Measurements from ENCODE around the gene STIM2. TPM values are rescaled to one million over a fixed set of nuclear protein-coding genes. Genes with fewer than 3 reads are reported as not detected.
A peak's percentile ranks its signal among the peaks of the same experiment; 100 is the strongest.

STIM2 gene
- total and polyA plus RNA-seq, 10 of the 15 experiments (the other 5 are each of a cell fraction or from before 2014, with no cell fraction given) = 4.7 to 41.5 (median 16.9) TPM

GRCh38 chr4:26857278-26858034, 3.2 kb upstream of the STIM2 start (continued):
- TF ChIP-seq WRNIP1 (IDR thresholded peaks at IDR 0.05; ENCODE audit: borderline replicate concordance, low read depth, low read length) (no peak), E4F1 (IDR thresholded peaks at IDR 0.05; ENCODE audit: borderline replicate concordance, partially characterized antibody) (no peak), SUPT20H (IDR thresholded peaks at IDR 0.05; ENCODE audit: borderline replicate concordance, control insufficient read depth, low read depth, low read length) (no peak), GABPA (IDR thresholded peaks at IDR 0.05; ENCODE audit: low read depth) (peak; percentile 50; the same call in 1 of the 2 replicates), SUZ12 (IDR thresholded peaks at IDR 0.05; ENCODE audit: unreplicated experiment) (no peak)

- RAD21 ChIA-PET (ENCODE audit: unreplicated experiment) = interaction anchor here (1.1 to 2.5 kb wide), 9 partner anchors 10 to 151 kb away, joined by 3 to 14 read pairs (median 6); no protein-coding TSS in a partner anchor
- Histone ChIP-seq H3K4me3 (peak overlapping the region; percentile 83), H2AFZ (ENCODE audit: control insufficient read depth, low read depth, low read length) (peak overlapping the region; percentile 95), H3K27ac (ENCODE audit: control insufficient read depth, insufficient read depth) (peak overlapping the region; percentile 48), H3K4me1 (ENCODE audit: control insufficient read depth, insufficient read depth, low read length) (peaks cover 17% of the 10 kb centered on the region), H4K20me1 (ENCODE audit: control insufficient read depth, insufficient read depth) (no peaks in the 10 kb centered on the region; the same call in 1 of the 2 replicates), H3K9ac (ENCODE audit: control insufficient read depth, insufficient read depth, low read length) (peak overlapping the region; percentile 86), H3K27me3 (replicated peaks in 1 of 2; ENCODE audit: control insufficient read depth in 2 of 2, insufficient read depth in 2 of 2, low read length in 1 of 2) (no peaks in the 10 kb centered on the region), H3K36me3 (ENCODE audit: control insufficient read depth in 2 of 2, insufficient read depth in 2 of 2, low read length in 1 of 2) (no peaks in the 10 kb centered on the region), H3K79me2 (ENCODE audit: control insufficient read depth, insufficient read depth, low read length) (peaks cover 23% of the 10 kb centered on the region), H3K4me2 (ENCODE audit: control insufficient read depth, insufficient read depth) (peak overlapping the region; percentile 100), H3K9me3 (replicated peaks; ENCODE audit: control insufficient read depth, insufficient read depth, low read length) (no peaks in the 10 kb centered on the region)
- no peak for DNase-seq (ENCODE audit: low read depth, low spot score)
- no peak for ATAC-seq
- no peak for TF ChIP-seq E4F1 (IDR thresholded peaks at IDR 0.05; ENCODE audit: borderline replicate concordance, partially characterized antibody)
- no peak for TF ChIP-seq NR2F1 (conservative IDR thresholded peaks at IDR 0.05)
- no peak for TF ChIP-seq ASH2L (IDR thresholded peaks at IDR 0.05; ENCODE audit: borderline replicate concordance, low read depth)
- TF ChIP-seq EGR1 (IDR thresholded peaks at IDR 0.05; ENCODE audit: borderline replicate concordance in 1 of 2, low read depth in 2 of 2, low read length in 2 of 2) = 0 out of 3 replicates have a peak, but pooled peaks of 1 of the 2 experiments have one; percentile 4
- POLR2A ChIA-PET = interaction anchor here (0.8 to 4.1 kb wide), 11 partner anchors 8 to 161 kb away, joined by 3 to 31 read pairs (median 4); no protein-coding TSS in a partner anchor
- no TSS peak for BruUV-seq (replicated peaks)
- CTCF ChIA-PET = interaction anchor here (1.0 to 1.6 kb wide), 5 partner anchors 9 to 152 kb away, joined by 3 to 5 read pairs (median 3); no protein-coding TSS in a partner anchor
- FAIRE-seq = no peak
- SMC1A ChIA-PET (ENCODE audit: uncharacterized antibody, unreplicated experiment) = interaction anchor here (0.8 to 4.2 kb wide), 9 partner anchors 9 to 152 kb away, joined by 3 to 27 read pairs (median 5); no protein-coding TSS in a partner anchor
- under 1% methylated on average over 17 of the region's 17 CpGs for WGBS (ENCODE audit: insufficient coverage, insufficient replicate concordance, low lambda C conversion rate, missing lambda C conversion rate)
- intact Hi-C loops (cut with micrococcal nuclease; ENCODE audit: unreplicated experiment) = no loop called here
- in situ Hi-C loops (cut with MboI) = no loop called here
Observed at GRCh38 chr4:26858035-26858918, 2.4 kb upstream of the STIM2 start.

All from GM12878 (cell line).